ENCODE measurements around the gene ADPRS. TPM values are rescaled to one million over a fixed set of nuclear protein-coding genes. Genes with fewer than 3 reads are reported as not detected.

ADPRS gene
- total RNA-seq, 1 donor: 12.4 TPM

GRCh38 chr1:36094621-36095061 lies 5.9 kb downstream of the ADPRS start:
- Histone ChIP-seq H3K4me1 (ENCODE audit: insufficient read depth, low read length) (peaks cover 37% of the 10 kb centered on the region), H3K4me3 (ENCODE audit: low read length) (no peak overlapping the region), H3K27me3 (ENCODE audit: insufficient read depth, low read length) (no peaks in the 10 kb centered on the region), H3K9me3 (ENCODE audit: low read depth, low read length) (no peaks in the 10 kb centered on the region)

DNA sequence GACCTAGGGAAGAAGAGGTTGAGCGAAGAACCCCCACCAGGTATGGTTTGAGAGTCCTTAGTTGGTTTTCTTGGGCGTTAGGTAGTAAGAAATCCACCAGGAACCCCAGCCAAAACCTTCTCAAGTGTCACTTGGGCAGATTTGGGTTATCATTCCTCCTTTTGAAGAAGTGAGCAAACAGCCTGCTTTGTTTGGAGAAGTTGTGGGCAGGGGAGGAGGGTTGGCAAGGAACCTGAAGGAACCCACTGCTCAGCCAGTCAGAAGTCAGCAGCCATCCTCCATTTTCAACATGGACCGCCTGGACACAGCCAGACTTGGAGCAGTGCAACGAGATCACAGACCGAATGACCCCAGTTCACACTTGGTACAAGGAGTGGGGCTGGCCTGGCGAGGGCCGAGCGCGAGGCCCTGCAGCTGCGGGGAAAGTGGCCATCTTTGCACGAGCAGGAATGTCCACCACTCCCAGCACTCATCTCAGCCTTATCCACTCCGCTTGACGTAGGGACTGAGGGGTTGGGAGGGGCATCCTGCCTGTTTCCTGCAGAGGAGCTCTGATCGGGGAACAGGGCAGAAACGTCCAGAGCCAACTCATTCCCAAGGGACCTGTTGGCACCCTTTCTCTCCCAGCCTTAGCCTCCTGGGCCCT lies 7.2 kb downstream of the ADPRS start:
- no peaks in the 10 kb centered on the region for H3K9me3 ChIP-seq (ENCODE audit: low read depth, low read length)
- peaks cover 29% of the 10 kb centered on the region for H3K4me1 ChIP-seq (ENCODE audit: insufficient read depth, low read length)
- H3K4me3 ChIP-seq (ENCODE audit: low read length): no peak overlapping the region
- no peaks in the 10 kb centered on the region for H3K27me3 ChIP-seq (ENCODE audit: insufficient read depth, low read length)

DNA sequence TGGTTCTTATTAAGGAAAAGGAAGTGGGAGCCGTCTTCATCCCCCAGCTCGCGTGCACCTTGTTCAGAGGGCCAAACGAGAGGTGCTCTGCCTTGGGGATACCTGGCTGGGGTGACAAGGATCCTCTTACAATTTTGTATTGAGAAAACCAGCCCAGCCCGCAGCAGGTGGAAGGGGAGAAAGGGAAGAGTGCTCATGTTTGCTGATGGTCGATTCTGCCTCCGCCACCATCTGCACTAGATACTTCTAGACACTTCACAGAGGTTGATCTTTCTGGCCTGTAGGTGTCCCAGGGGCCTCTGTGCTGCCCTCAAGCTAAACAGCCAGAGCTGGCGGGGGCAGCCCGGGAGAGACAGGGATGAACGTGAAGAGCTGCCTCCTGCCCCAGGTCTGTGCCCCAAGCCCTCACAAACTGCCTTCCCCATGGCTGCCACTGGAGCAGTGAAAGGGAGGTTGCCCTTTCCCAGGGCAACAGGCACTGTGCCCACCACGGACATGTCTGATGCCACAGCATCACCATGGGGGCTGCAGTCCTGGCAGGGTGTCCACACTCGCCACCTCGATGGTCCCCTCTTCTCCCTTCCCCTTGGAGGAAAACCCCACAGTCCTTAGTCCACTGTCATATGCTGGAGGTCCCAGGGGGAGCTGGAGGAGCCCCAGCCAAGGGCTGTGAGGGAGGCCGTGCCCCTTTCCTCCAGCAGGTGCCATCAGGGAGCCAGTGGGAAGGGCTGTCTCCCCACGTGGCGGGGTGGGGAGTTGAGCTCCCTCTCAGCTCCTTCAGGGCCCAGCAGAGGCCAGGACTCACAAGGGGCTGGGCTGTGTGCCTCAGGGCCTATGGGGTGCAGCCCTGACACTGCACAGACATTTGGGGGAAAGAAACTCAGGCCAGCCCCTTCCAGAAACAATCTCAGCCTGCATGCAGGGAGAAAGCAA lies 8.1 kb downstream of the ADPRS start:
- peaks cover 24% of the 10 kb centered on the region for H3K4me1 ChIP-seq (ENCODE audit: insufficient read depth, low read length)
- H3K27me3 ChIP-seq (ENCODE audit: insufficient read depth, low read length): no peaks in the 10 kb centered on the region
- no peaks in the 10 kb centered on the region for H3K9me3 ChIP-seq (ENCODE audit: low read depth, low read length)
- H3K4me3 ChIP-seq (ENCODE audit: low read length): no peak overlapping the region

GRCh38 chr1:36097693-36098585 lies 9.2 kb downstream of the ADPRS start:
- H3K4me1 ChIP-seq (ENCODE audit: insufficient read depth, low read length): peaks cover 24% of the 10 kb centered on the region
- no peaks in the 10 kb centered on the region for H3K9me3 ChIP-seq (ENCODE audit: low read depth, low read length)
- no peaks in the 10 kb centered on the region for H3K27me3 ChIP-seq (ENCODE audit: insufficient read depth, low read length)
- H3K4me3 ChIP-seq (ENCODE audit: low read length): no peak overlapping the region

DNA sequence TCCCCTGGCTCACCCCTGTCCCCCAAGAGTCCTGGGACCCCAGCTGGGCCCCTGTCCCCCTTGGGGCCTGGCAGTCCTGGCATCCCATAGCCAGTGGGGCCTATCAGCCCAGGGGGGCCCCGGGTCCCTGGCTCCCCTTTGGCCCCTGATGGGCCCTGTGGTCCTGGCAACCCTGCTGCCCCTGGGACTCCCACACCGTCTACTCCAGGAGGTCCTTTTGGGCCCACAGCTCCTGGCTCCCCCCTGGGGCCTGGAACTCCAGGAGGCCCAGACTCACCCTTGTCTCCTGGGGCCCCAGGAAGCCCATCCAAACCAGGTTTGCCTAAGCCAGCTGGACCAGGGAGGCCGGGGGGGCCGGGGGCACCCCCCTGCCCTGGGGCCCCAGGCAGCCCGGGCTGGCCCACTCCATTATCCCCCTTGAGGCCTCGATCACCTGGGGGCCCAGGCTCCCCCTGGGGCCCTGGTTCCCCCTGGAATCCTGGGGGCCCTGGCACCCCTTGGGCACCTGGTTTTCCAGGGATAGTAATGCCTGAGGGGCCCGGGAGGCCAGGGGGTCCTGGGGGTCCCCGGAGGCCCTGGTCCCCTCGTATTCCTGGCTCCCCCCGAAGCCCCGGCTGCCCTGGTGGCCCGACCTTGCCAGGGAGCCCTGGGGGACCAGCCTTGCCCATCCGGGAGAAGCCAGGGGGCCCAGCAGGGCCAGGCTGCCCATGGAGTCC lies 10.1 kb downstream of the ADPRS start:
- no peaks in the 10 kb centered on the region for H3K9me3 ChIP-seq (ENCODE audit: low read depth, low read length)
- H3K4me1 ChIP-seq (ENCODE audit: insufficient read depth, low read length): peaks cover 24% of the 10 kb centered on the region
- H3K27me3 ChIP-seq (ENCODE audit: insufficient read depth, low read length): no peaks in the 10 kb centered on the region
- no peak overlapping the region for H3K4me3 ChIP-seq (ENCODE audit: low read length)

DNA sequence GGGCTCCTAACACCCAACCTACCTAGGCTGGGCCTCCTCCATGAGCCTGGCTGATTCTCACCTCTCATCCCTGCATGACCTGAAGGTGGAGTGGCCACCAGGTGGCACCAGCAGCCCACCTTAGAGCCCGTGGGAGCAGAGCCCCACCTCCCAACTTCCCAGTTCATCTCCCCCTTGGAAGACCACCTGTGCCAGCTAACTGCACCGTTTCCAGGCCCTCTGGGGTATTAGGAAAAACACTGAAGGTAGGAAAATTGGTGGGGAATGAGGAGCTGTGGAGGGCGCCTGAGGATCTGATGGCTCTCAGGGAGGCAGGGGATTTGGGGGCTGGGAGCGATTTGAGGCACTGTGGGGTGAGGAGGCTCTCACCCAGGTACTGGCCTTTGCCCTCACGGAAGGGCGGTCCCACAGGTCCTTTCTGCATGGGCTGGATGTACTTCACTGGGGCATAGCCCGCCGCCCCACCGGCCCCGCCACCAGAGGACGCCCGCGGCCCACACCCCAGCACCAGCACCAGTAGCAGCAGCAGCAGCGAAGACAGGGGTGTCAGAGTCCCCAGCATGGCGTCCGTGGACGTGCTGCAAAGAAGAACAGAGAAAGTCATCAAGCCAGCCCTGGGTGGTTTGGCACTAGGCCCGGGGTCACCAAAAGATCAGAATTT lies 11.1 kb downstream of the ADPRS start:
- H3K27me3 ChIP-seq (ENCODE audit: insufficient read depth, low read length): no peaks in the 10 kb centered on the region
- no peak overlapping the region for H3K4me3 ChIP-seq (ENCODE audit: low read length)
- peaks cover 21% of the 10 kb centered on the region for H3K4me1 ChIP-seq (ENCODE audit: insufficient read depth, low read length)
- H3K9me3 ChIP-seq (ENCODE audit: low read depth, low read length): no peaks in the 10 kb centered on the region

- H3K27me3 ChIP-seq (ENCODE audit: insufficient read depth, low read length): no peaks in the 10 kb centered on the region
- no peak overlapping the region for H3K4me3 ChIP-seq (ENCODE audit: low read length)
- H3K9me3 ChIP-seq (ENCODE audit: low read depth, low read length): no peaks in the 10 kb centered on the region
- peaks cover 15% of the 10 kb centered on the region for H3K4me1 ChIP-seq (ENCODE audit: insufficient read depth, low read length)
Measured at GRCh38 chr1:36100376-36100775, 11.7 kb downstream of the ADPRS start.

- Histone ChIP-seq H3K27me3 (ENCODE audit: insufficient read depth, low read length) (no peaks in the 10 kb centered on the region), H3K4me3 (ENCODE audit: low read length) (no peak overlapping the region), H3K4me1 (ENCODE audit: insufficient read depth, low read length) (peaks cover 4% of the 10 kb centered on the region), H3K9me3 (ENCODE audit: low read depth, low read length) (no peaks in the 10 kb centered on the region)
Measured at GRCh38 chr1:36101546-36101945, 12.9 kb downstream of the ADPRS start.

DNA sequence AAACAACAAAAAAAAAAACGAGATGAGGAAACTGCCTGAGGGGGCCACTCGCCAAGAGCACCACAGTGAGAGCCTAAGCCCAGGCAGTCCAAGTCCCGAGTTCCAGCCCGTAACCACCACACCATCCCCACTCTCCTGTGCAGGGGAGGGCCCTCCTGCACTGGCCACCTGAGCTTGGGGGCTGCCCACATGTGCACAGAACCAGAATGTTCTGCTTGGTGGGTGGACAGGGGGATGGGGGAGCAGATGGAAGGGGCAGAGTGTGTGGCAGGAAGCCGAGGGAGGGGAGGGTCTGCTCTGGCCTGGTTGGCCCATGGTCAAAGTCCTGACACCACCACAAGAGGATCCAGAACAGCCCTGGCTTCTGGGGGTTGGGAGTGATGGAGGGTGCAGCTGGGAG lies 17.6 kb downstream of the ADPRS start:
- H3K4me3 ChIP-seq (ENCODE audit: low read length): no peak overlapping the region
- H3K4me1 ChIP-seq (ENCODE audit: insufficient read depth, low read length): peaks cover 14% of the 10 kb centered on the region
- no peaks in the 10 kb centered on the region for H3K27me3 ChIP-seq (ENCODE audit: insufficient read depth, low read length)
- H3K9me3 ChIP-seq (ENCODE audit: low read depth, low read length): no peaks in the 10 kb centered on the region

DNA sequence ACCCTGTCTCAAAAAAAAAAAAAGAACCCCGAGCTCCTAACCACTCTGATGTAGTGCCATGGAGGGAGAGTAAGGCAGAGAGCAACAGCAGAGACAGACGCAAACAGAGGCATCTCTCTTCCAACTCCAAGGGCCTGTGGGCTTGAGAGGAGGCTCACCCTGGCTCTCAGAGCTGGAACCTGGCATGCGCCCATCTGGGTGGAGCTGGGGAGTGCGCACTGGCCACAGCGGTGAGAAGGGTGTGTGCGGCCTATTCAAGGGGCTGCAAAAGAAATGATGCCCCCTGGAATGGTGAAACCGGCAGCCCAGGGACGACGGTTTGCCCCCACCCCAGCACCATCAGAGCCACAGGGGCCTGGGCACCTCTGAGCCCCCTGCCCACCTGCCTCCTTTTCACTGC lies 18.7 kb downstream of the ADPRS start:
- no peaks in the 10 kb centered on the region for H3K9me3 ChIP-seq (ENCODE audit: low read depth, low read length)
- no peaks in the 10 kb centered on the region for H3K27me3 ChIP-seq (ENCODE audit: insufficient read depth, low read length)
- H3K4me1 ChIP-seq (ENCODE audit: insufficient read depth, low read length): peaks cover 14% of the 10 kb centered on the region
- no peak overlapping the region for H3K4me3 ChIP-seq (ENCODE audit: low read length)

DNA sequence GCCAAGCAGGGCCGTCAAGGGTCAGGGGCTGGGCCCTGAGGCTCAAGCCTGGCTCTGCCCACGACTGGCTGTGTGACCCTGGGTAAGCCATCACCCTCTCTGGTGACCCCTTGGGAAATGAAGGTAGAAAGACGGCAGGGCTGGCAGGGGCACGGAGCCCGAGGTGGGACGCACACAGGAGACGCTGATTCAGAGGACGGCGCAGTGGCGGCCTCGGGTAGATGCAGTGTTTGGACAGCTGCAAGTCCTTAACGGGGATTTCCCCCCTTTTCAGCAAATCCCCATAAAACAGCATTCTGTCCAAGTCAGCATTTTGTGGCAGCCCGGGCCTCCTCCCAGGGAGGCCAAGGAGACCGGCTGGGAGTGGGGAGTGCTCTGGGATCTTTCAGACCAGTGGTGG lies 19.6 kb downstream of the ADPRS start:
- peaks cover 14% of the 10 kb centered on the region for H3K4me1 ChIP-seq (ENCODE audit: insufficient read depth, low read length)
- H3K9me3 ChIP-seq (ENCODE audit: low read depth, low read length): no peaks in the 10 kb centered on the region

DNA sequence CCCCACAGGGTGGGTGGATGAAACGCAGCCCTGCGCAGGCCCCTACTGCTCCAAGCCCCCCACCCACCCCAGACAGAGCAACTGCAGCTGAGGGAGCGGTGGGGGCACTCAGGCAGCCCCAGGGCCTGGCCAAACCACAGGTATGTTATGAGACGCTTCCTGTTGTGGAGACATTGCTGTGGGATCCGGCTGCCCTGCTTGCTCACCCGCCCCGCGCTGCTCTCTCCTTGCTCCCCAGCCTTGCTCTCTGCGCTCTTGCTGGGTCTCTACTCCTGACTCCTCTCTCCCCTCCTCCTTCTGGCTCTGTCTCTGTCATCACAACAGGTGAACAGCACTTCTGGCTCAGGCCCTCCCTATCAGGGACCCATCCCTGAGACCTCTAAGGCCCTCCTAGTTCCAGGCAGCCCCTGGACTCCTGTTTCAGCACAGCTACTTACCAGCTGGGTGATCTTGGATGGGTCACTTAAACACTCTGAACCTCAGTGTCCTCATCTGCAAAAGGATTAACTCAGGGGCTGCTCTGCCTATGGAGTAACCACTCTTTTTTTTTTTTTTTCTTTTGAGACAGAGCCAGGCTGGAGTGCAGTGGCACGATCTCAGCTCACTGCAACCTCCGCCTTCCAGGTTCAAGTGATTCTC lies 20.5 kb downstream of the ADPRS start:
- no peak overlapping the region for H3K4me3 ChIP-seq (ENCODE audit: low read length)
- H3K27me3 ChIP-seq (ENCODE audit: insufficient read depth, low read length): no peaks in the 10 kb centered on the region
- H3K9me3 ChIP-seq (ENCODE audit: low read depth, low read length): no peaks in the 10 kb centered on the region
- H3K4me1 ChIP-seq (ENCODE audit: insufficient read depth, low read length): peaks cover 14% of the 10 kb centered on the region

More for the DNA sequence above, 19.6 kb downstream of the ADPRS start:
- H3K27me3 ChIP-seq (ENCODE audit: insufficient read depth, low read length): no peaks in the 10 kb centered on the region
- H3K4me3 ChIP-seq (ENCODE audit: low read length): no peak overlapping the region

DNA sequence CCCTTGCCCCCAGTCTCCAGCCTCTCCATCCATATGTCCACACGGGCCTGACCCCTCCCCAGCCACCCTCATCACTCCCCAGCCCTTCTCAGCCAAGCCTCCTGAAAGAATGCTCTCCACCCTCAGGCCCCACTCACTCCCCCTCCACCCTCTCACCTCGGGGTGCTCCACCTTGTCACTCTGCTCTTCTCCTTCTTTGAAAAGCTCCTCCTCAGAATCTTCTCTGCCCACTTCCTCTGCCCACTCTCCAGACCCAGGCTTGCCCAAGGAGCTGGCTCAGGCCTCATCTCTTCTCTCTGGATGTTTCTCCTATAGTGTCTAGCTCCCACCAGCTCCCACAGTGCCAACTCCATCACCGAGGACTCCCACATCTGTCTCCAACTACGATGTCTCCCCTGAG lies 22.5 kb downstream of the ADPRS start:
- no peaks in the 10 kb centered on the region for H3K27me3 ChIP-seq (ENCODE audit: insufficient read depth, low read length)
- peaks cover 23% of the 10 kb centered on the region for H3K4me1 ChIP-seq (ENCODE audit: insufficient read depth, low read length)
- no peak overlapping the region for H3K4me3 ChIP-seq (ENCODE audit: low read length)
- H3K9me3 ChIP-seq (ENCODE audit: low read depth, low read length): no peaks in the 10 kb centered on the region
